Activated naive CD4-positive, alpha-beta T cell treated with anti-CD3 and anti-CD28 coated beads, Interleukin-2, amount 10 ng/mL, durations not matched to agents 7 days and 5 days (primary cell): ENCODE results near the gene NOC2L.
"Not testable (repeated sequence)": the region's sequence is repeated elsewhere in the genome, so short reads cannot be mapped to it uniquely, and the experiment has no call there.

Source experiments
- CTCF ChIA-PET: fragments of 350-600 bp; sonication (Branson Sonifier 250); formaldehyde crosslinking; loops from one replicate; lab custom pipeline; 2021; ENCODE audit warnings: antibody characterized with exemption; lab: Charles Lee
- DNase-seq: peaks from one replicate; pipeline ENCODE4 v3.0.0-alpha.2; 2020
- H3K27ac Mint-ChIP-seq: one replicate; pipeline ENCODE4 v1.8.0; 2021; ENCODE audit warnings: mild to moderate bottlenecking, moderate library complexity, mixed read lengths
- H3K27me3 Mint-ChIP-seq: one replicate; pipeline ENCODE4 v1.8.0; 2021; ENCODE audit warnings: mild to moderate bottlenecking, mixed read lengths
- H3K36me3 Mint-ChIP-seq: one replicate; pipeline ENCODE4 v1.8.0; 2021; ENCODE audit warnings: mixed read lengths
- H3K4me1 Mint-ChIP-seq: one replicate; pipeline ENCODE4 v1.8.0; 2021; ENCODE audit warnings: mixed read lengths
- H3K4me3 Mint-ChIP-seq: one replicate; pipeline ENCODE4 v1.8.0; 2021; ENCODE audit warnings: mild to moderate bottlenecking, moderate library complexity, mixed read lengths
- H3K9me3 Mint-ChIP-seq: one replicate; pipeline ENCODE4 v1.8.0; 2021; ENCODE audit warnings: mixed read lengths

Gene NOC2L

GRCh38 chr1:905071-905749 is 53.8 kb downstream of the NOC2L start:
- H3K36me3 Mint-ChIP-seq = no peaks in the 10 kb centered on the region
- H3K4me3 Mint-ChIP-seq = peak overlapping the region; percentile 58
- DNase-seq = peak; percentile 46
- H3K9me3 Mint-ChIP-seq = peaks cover 1% of the 10 kb centered on the region
- CTCF ChIA-PET = interaction anchor here (1.2 to 3.0 kb wide), 3 partner anchors 15 to 70 kb away, joined by 3 to 17 read pairs (median 5); no protein-coding TSS in a partner anchor
- peaks cover 71% of the 10 kb centered on the region for H3K27me3 Mint-ChIP-seq
- no peak overlapping the region for H3K27ac Mint-ChIP-seq
- H3K4me1 Mint-ChIP-seq = peaks cover 12% of the 10 kb centered on the region

- Mint-ChIP-seq H3K36me3 (no peaks in the 10 kb centered on the region), H3K4me1 (peaks cover 12% of the 10 kb centered on the region), H3K4me3 (peak overlapping the region; percentile 60), H3K27ac (no peak overlapping the region), H3K9me3 (peaks cover 1% of the 10 kb centered on the region), H3K27me3 (peaks cover 78% of the 10 kb centered on the region)
- DNase-seq = peak; percentile 88
- CTCF ChIA-PET = interaction anchor here (1.2 to 3.0 kb wide), 3 partner anchors 16 to 71 kb away, joined by 3 to 17 read pairs (median 5); no protein-coding TSS in a partner anchor
Observed at GRCh38 chr1:904310-904950, 54.6 kb downstream of the NOC2L start.

GRCh38 chr1:903721-904271 is 55.3 kb downstream of the NOC2L start:
- Mint-ChIP-seq H3K9me3 (peaks cover 1% of the 10 kb centered on the region), H3K36me3 (no peaks in the 10 kb centered on the region), H3K27ac (no peak overlapping the region), H3K4me1 (peaks cover 12% of the 10 kb centered on the region), H3K27me3 (peaks cover 84% of the 10 kb centered on the region), H3K4me3 (peak overlapping the region; percentile 15)
- no peak for DNase-seq
- CTCF ChIA-PET = no interaction called here

- H3K27me3 Mint-ChIP-seq = peaks cover 87% of the 10 kb centered on the region
- peaks cover 6% of the 10 kb centered on the region for H3K9me3 Mint-ChIP-seq
- no peak for DNase-seq
- CTCF ChIA-PET = interaction anchor here (1.2 kb wide), 1 partner anchor 35 kb away, joined by 4 read pairs; no protein-coding TSS in a partner anchor
- peak overlapping the region; percentile 18 for H3K4me3 Mint-ChIP-seq
- peaks cover 2% of the 10 kb centered on the region for H3K36me3 Mint-ChIP-seq
- peaks cover 17% of the 10 kb centered on the region for H3K4me1 Mint-ChIP-seq
- no peak overlapping the region for H3K27ac Mint-ChIP-seq
Observed at GRCh38 chr1:903305-903704, 55.8 kb downstream of the NOC2L start.

- H3K27me3 Mint-ChIP-seq = peaks cover 87% of the 10 kb centered on the region
- CTCF ChIA-PET = interaction anchor here (1.2 kb wide), 1 partner anchor 35 kb away, joined by 4 read pairs; no protein-coding TSS in a partner anchor
Observed at GRCh38 chr1:902802-903201, 56.3 kb downstream of the NOC2L start.

GRCh38 chr1:901108-901859 is 57.8 kb downstream of the NOC2L start:
- peaks cover 5% of the 10 kb centered on the region for H3K36me3 Mint-ChIP-seq
- H3K27me3 Mint-ChIP-seq = peaks cover 83% of the 10 kb centered on the region
- DNase-seq = no peak
- CTCF ChIA-PET = interaction anchor here (1.0 kb wide), 1 partner anchor 32 kb away, joined by 3 read pairs; no protein-coding TSS in a partner anchor
- H3K27ac Mint-ChIP-seq = no peak overlapping the region
- peaks cover 10% of the 10 kb centered on the region for H3K9me3 Mint-ChIP-seq
- H3K4me1 Mint-ChIP-seq = peaks cover 21% of the 10 kb centered on the region
- no peak overlapping the region for H3K4me3 Mint-ChIP-seq

More at GRCh38 chr1:902802-903201, 56.3 kb downstream of the NOC2L start:
- Mint-ChIP-seq H3K36me3 (peaks cover 5% of the 10 kb centered on the region), H3K4me3 (no peak overlapping the region), H3K27ac (no peak overlapping the region), H3K4me1 (peaks cover 21% of the 10 kb centered on the region), H3K9me3 (peaks cover 10% of the 10 kb centered on the region)
- no peak for DNase-seq

GRCh38 chr1:899636-900317 is 59.3 kb downstream of the NOC2L start:
- peaks cover 10% of the 10 kb centered on the region for H3K9me3 Mint-ChIP-seq
- H3K27ac Mint-ChIP-seq = no peak overlapping the region
- peaks cover 5% of the 10 kb centered on the region for H3K36me3 Mint-ChIP-seq
- peaks cover 76% of the 10 kb centered on the region for H3K27me3 Mint-ChIP-seq
- H3K4me3 Mint-ChIP-seq = no peak overlapping the region
- CTCF ChIA-PET = no interaction called here
- no peak for DNase-seq
- peaks cover 15% of the 10 kb centered on the region for H3K4me1 Mint-ChIP-seq

- DNase-seq, H3K4me1 Mint-ChIP-seq, H3K27ac Mint-ChIP-seq, H3K9me3 Mint-ChIP-seq, H3K36me3 Mint-ChIP-seq, H3K4me3 Mint-ChIP-seq: not testable (repeated sequence)
- H3K27me3 Mint-ChIP-seq = peaks cover 71% of the 10 kb centered on the region
- CTCF ChIA-PET = interaction anchor here (1.1 kb wide), 1 partner anchor 14 kb away, joined by 3 read pairs; no protein-coding TSS in a partner anchor
Observed at GRCh38 chr1:897951-898350, 61.1 kb downstream of the NOC2L start.

- Mint-ChIP-seq H3K27ac (no peak overlapping the region), H3K9me3 (peaks cover 10% of the 10 kb centered on the region), H3K4me3 (no peak overlapping the region), H3K27me3 (peaks cover 75% of the 10 kb centered on the region), H3K36me3 (peaks cover 5% of the 10 kb centered on the region), H3K4me1 (peaks cover 9% of the 10 kb centered on the region)
- CTCF ChIA-PET = interaction anchor here (1.1 kb wide), 1 partner anchor 15 kb away, joined by 3 read pairs; no protein-coding TSS in a partner anchor
- DNase-seq = no peak
Observed at GRCh38 chr1:897226-897625, 61.8 kb downstream of the NOC2L start.
